Kidney epithelial cell (primary cell): ENCODE measurements around the gene STXBP5L. TPM values are rescaled to one million over a fixed set of nuclear protein-coding genes. Genes with fewer than 3 reads are reported as not detected.

Experiments
- DNase-seq: peaks from one replicate; pipeline ENCODE4 v3.0.0-alpha.2; 2010; ENCODE audit warnings: low read depth
- H3K27me3 ChIP-seq: 2 replicates; pipeline ENCODE4 v1.6.0; 2011; ENCODE audit warnings: low read length; ENCODE audit not compliant: control insufficient read depth, insufficient read depth
- H3K36me3 ChIP-seq: 2 replicates; pipeline ENCODE4 v1.5.1; 2011; ENCODE audit warnings: low read length; ENCODE audit not compliant: control insufficient read depth, insufficient read depth
- H3K4me3 ChIP-seq: 2 replicates; pipeline ENCODE4 v1.5.1; 2011; ENCODE audit warnings: low read depth, mild to moderate bottlenecking, control low read depth, low read length
- CTCF ChIP-seq: IDR thresholded peaks from 2 replicates; pipeline ENCODE4 v1.5.1; 2011; ENCODE audit warnings: mild to moderate bottlenecking, moderate library complexity, low read length, control low read depth, inconsistent platforms; ENCODE audit not compliant: insufficient read depth, poor library complexity, severe bottlenecking
- total RNA-seq: library from RNA; depleted of rRNA; stranded (reverse); fragments of >200 nt; gene quantifications from 2 replicates; pipeline ENCODE4 v1.2.3, GENCODE V29; 2015

STXBP5L gene
- total RNA-seq, 1 donor from 2014 or later = 0.13 TPM

GRCh38 chr3:121269389-121269788 lies 361.4 kb downstream of the STXBP5L start:
- no peaks in the 10 kb centered on the region for H3K36me3 ChIP-seq
- H3K27me3 ChIP-seq = no peaks in the 10 kb centered on the region
- H3K4me3 ChIP-seq = no peak overlapping the region
- DNase-seq = no peak
- no peak for TF ChIP-seq CTCF

GRCh38 chr3:121274411-121274810 lies 366.4 kb downstream of the STXBP5L start:
- no peak for DNase-seq
- H3K36me3 ChIP-seq = no peaks in the 10 kb centered on the region
- H3K27me3 ChIP-seq = no peaks in the 10 kb centered on the region
- TF ChIP-seq CTCF = no peak
- no peak overlapping the region for H3K4me3 ChIP-seq

GRCh38 chr3:121295452-121295851 lies 387.4 kb downstream of the STXBP5L start:
- Histone ChIP-seq H3K4me3 (no peak overlapping the region), H3K27me3 (no peaks in the 10 kb centered on the region), H3K36me3 (no peaks in the 10 kb centered on the region)
- TF ChIP-seq CTCF = no peak
- DNase-seq = no peak

- no peaks in the 10 kb centered on the region for H3K27me3 ChIP-seq
- no peaks in the 10 kb centered on the region for H3K36me3 ChIP-seq
- TF ChIP-seq CTCF = no peak
- no peak overlapping the region for H3K4me3 ChIP-seq
- no peak for DNase-seq
These were observed 388.0 kb downstream of the STXBP5L start for GRCh38 chr3:121295979-121296378.

GRCh38 chr3:121324320-121324719 lies 416.3 kb downstream of the STXBP5L start:
- no peak for DNase-seq
- Histone ChIP-seq H3K4me3 (no peak overlapping the region), H3K36me3 (no peaks in the 10 kb centered on the region), H3K27me3 (no peaks in the 10 kb centered on the region)
- TF ChIP-seq CTCF = no peak

GRCh38 chr3:121330118-121330517 lies 422.1 kb downstream of the STXBP5L start:
- TF ChIP-seq CTCF = no peak
- no peak for DNase-seq
- Histone ChIP-seq H3K27me3 (no peaks in the 10 kb centered on the region), H3K4me3 (no peak overlapping the region), H3K36me3 (no peaks in the 10 kb centered on the region)
